Prostate gland (tissue), 2 donors: ENCODE data around the gene C1orf94.

Source experiments
- CTCF ChIP-seq, 4 experiments: fragments of 200-600 bp in 2 of 4; fragments of 450-650 bp in 2 of 4; sonication (generic) in 2 of 4; IDR thresholded peaks; 1 replicate in 3 of 4; 2 replicates in 1 of 4; pipeline ENCODE4 v1.5.1; 2016 to 2019; ENCODE audit warnings: antibody characterized with exemption in 4 of 4, mild to moderate bottlenecking in 2 of 4, moderate library complexity in 2 of 4
- POLR2AphosphoS5 ChIP-seq: sonication (generic); formaldehyde crosslinking; IDR thresholded peaks from one replicate; pipeline ENCODE4 v1.6.1; 2017; ENCODE audit warnings: antibody characterized with exemption

DNA sequence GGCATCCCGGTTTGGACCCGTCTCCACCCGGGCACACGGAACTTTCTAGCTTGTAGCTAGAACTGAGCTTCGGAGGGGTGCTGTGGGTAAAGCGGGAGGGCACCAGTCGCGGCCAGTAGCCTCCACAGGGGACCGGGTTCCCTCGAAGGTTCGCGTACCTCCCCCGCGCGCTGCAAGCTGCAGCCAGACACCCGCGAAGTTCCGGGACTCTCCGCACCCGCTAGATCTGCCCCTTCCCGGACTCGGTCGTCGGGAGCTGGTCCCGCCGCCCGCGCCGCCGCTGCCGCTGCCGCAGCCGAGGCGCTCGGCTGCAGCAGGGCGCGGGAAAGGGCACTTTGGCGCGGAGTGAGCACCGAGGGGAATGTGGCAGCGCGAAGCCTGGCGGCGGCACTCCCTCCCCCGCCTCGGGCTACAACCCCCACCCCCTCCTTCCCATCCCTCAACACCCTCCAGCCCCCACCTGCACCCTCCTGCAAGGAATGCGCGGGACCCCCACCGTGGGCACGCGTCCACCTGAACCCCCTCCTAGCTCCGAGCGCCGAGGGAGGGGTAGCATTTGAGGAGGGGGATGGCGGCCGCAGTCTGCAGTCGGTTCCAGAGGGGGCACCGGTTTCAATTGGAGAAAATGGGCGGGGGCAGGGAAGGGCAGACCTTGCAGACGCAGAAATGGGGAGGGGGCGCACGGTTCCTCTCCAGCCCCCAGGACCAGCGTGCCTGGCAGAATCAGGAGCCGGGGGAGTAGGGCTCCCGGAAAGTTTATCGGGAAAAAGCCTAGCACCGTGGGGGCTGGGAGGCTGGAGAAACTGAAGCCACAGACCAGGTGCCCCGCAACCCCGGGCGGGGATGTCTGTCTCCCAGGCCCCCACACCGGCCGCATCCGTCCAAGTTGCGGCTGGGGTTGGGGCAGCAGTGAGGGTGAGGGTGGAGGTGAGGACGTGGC is 12.6 kb upstream of the C1orf94 start:
- TF ChIP-seq CTCF (IDR thresholded peaks at IDR 0.05) = no peak
- TF ChIP-seq POLR2AphosphoS5 = no peak
